NOMO-1 (cell line): ENCODE results near the gene STMP1.

ENCODE experiments used
- DNase-seq, 2 experiments: peaks; one replicate each; lab custom pipeline; 2025; ENCODE audit not compliant: unreplicated experiment in 2 of 2; lab: John Stamatoyannopoulos, UW

Gene STMP1

DNA sequence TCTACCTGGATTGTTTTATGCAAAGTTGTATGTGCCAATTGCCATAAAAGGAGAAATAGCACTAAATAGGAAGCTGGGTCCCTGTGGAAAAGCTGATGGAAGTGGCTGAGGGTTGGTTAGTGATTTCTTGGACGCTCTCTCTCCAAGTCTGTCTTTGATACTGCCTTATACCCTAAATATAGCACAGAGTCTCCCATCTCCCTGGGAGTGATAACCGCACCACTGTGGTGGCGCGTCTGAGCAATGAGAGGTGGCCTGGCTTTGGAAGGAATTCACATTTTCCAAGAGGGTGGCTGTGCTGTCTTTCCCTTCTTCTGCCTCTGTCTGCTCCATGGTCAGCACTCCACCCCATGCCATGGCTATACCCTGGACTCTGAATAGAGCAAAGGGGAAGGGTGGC is 31.2 kb downstream of the STMP1 start:
- DNase-seq: no peak

DNA sequence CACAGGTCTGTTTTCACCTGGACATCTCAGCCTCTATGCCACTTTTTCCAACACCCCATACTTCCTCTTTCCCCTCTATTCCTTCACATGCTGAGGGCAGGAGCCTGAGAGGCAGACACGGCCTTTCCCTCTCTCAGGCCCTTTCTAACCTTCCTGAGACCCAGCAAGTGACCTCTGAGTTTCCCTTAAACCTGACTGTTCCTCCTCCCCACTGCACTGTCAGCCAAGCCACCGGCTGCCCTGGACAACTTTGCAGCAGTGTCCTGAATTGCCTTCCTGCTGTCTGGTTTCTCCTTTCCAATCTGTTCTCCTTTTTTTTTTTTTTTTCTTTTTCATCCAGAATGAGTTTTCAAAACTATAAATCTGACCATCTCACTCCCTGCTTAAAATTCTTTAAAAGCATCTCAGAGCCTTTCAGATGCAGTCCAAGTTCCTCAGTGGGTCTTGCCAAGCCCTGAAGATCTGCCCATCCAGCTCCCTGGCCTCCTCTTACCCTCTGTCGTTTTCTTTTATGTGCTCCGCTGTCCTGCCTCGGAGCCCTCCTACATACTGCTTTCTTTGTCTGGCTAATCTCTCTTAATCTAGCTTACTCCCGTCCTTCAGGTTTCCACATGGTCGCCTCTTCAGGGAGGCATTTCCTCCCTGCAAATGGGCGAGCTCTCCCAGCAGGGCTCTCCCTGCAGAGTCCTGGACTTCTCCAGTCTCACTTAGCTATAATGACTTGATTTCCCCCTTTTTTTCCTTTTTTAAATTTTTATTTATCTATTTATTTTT is 35.1 kb downstream of the STMP1 start:
- DNase-seq: no peak

DNA sequence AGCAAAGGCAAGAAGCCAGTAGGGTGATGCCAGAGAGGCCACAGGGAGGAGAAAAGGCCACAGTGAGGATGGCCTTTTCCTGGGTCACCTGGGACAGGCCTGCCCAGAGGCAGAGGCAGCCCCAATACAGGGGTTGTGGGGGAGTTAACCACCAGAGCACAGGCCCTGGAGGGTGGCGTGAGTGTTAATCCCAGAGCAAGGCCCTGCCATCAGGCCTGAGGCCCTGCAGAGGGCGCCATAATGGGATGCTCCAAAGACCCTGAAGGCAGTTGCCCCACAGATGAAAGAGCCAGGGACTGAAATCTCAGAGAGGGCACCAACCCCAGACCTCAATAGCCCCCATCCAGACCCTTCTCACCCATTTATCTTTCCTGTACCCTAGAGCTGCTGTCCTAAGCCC is 41.8 kb downstream of the STMP1 start:
- DNase-seq: no peak

GRCh38 chr7:135704698-135705097 is 42.4 kb downstream of the STMP1 start:
- DNase-seq: no peak

DNA sequence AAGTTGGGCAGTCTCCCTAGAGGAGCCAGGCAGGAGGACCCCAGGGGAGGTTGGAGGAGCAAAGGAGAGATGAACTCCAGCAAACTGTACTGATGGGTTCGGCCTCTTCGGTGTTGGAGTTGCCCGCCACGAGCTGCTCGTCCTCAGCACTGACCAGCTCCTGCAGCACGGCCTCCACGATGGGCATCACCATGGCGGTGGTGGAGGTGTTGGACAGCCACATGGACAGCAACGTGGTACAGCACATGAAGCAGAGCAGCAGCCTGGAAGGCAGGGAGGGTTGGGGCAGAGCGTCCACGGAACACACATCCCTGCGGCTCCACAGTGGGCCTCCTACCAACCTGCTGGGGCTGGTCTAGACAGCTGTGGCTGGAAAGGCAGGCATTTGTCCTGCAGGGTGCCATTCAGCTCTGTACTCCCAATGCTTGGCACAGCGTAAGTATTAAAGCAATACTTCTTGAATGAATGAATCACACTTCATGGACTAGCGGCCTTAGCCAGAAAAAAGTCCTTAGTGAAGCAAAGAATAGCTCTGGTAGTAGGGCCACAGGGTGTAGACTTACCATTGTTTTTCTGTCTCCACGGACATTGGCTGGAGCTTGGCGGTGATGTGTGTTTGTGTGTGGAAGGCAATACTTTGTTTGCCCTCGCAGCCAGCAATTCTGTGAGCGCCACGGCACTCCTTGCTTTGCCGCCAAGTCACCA is 43.9 kb downstream of the STMP1 start:
- DNase-seq: no peak

GRCh38 chr7:135706858-135707569 is 44.7 kb downstream of the STMP1 start:
- DNase-seq: no peak

GRCh38 chr7:135707570-135707966 is 45.3 kb downstream of the STMP1 start:
- no peak for DNase-seq

DNA sequence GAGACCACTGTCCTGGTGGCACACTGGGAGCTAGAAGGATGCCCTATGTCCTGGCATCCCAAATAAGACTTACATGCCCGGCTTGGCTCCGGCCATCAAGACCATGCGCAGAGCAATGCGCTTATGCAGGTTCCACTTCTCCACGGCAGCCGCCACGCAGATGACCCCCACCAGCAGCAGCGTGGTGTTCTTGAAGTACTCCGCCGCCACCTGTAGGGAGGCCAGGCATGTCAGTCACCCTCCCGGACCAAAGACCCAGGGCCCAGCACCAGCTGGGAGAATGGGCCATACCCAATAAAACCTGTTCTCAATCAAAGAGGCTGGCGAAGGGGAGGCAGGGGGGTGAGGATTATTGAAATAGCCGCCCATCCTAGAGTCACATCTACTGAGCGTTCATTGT is 45.7 kb downstream of the STMP1 start:
- no peak for DNase-seq

GRCh38 chr7:135709508-135709907 is 47.2 kb downstream of the STMP1 start:
- DNase-seq: no peak

DNA sequence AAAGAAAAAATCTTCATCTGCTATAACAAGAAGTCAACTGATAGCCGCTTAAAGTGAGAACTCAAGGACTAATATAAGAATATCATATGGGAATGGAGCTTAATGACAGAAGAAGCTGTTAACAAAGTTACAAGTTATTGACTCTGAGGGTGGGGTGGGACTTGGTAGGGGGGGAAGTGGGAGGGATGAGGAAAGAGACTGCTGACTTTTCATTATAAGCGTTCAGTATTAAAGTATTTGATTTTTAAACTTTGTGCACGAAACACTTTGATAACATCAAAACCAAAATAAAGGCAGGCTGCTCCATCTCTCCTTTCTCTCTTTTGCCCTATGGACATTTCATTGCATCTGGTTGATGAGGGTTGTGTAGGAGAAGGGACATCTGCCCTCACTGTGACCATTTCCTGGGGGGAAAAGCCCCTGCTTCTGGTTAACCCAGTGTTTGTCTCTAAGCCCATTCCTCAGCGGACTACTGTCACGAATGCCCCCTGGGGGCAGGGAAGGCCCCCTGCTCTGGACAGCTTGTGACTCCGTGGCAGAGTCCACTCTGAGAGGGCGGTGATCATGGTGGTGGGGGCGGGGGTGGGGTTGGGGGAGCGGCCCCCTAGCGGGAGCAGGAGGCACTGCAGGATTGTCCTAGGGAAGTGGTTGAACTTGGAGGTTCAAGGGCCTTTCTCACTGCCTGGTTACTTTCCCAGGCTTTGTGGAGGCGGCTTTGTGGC is 48.3 kb downstream of the STMP1 start:
- no peak for DNase-seq

DNA sequence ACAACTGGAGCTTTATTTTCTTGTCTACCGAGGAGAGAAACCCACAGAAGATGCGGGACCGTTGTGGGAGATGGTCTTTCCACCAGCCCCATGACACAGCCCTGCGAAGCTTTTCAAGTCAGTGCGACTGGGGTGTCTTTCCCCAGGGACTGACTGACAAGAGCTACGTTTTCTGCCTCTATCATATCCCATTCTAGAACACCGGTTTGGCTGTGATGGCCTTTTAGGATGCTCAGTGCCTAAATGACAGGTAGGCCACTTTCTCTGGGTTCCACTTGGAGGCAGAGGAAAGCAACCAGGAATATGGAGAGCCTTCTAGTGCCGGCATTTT is 48.8 kb downstream of the STMP1 start:
- no peak for DNase-seq

- DNase-seq: no peak
Measured at GRCh38 chr7:135712182-135712782, 50.0 kb downstream of the STMP1 start.

DNA sequence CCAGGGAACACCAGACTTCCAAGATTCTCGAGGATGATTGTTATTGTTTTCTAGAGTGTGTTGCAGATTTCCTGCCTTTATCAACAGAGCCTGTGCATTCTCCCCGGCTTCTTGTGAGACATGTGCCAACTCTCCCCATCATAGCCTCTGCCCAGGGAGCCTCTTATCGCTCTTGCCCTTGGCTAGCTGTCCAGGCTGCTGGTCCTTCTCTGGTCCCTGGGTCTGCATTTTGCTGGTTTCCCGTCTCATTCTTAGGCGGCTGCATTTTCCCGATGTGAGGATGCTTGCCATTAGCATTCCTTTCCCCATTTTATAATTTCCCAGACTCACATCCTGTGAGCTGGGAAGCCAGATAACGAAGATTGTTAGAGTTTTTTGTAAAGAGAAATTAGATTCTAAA is 50.5 kb downstream of the STMP1 start:
- no peak for DNase-seq

DNA sequence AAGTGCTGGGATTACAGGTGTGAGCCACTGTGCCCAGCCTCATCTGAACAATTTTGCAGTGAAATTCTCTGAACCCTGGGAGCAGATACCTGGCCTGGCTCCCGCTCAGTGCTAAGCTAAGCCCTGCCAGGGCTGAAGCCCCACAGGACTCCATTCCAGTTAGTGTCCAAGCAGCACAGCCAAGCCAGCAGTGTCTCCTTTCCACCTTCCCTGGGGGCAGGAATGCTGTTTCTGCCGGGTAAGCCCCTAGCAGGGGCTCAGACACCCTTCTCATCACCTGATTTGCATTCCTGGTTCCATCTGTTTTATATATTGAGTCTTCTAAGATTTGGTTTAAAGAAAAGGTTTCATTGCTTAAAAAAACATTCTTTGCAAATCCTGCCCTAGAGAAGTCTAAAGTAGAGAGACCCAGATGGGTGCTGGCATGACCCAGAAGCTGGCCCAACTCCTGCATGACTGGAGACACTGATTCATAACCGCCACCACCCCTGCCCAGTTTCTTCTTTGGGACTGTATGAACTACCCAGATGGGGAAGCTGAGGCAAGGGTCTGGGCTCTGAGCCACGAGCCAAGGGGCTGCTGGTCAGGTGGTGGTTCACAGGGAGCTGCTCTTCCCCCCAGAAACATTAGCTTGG is 51.6 kb downstream of the STMP1 start:
- DNase-seq: no peak

- DNase-seq: no peak
Measured at GRCh38 chr7:135714534-135715009, 52.3 kb downstream of the STMP1 start.

GRCh38 chr7:135715055-135715522 is 52.8 kb downstream of the STMP1 start:
- no peak for DNase-seq

DNA sequence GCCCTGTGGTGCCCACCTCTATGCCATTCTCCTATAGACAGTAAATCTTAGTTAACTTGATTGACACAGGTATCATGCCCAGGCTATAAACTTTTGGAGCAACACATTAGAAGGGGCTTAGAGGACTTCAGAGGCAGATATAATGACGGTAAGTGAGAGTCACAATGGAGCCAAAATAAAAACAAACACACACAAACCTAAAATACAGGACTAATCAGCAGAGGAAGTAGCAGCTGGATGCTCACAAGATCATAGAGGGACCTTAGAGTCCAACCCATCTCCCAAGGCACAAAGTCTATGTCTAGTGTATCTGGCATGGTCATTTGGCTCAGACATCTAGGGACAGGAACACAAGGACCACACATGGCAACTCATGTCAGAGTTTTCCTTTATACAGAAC is 53.4 kb downstream of the STMP1 start:
- no peak for DNase-seq

- DNase-seq: no peak
Measured at GRCh38 chr7:135716677-135717238, 54.4 kb downstream of the STMP1 start.

GRCh38 chr7:135717693-135718092 is 55.4 kb downstream of the STMP1 start:
- no peak for DNase-seq

DNA sequence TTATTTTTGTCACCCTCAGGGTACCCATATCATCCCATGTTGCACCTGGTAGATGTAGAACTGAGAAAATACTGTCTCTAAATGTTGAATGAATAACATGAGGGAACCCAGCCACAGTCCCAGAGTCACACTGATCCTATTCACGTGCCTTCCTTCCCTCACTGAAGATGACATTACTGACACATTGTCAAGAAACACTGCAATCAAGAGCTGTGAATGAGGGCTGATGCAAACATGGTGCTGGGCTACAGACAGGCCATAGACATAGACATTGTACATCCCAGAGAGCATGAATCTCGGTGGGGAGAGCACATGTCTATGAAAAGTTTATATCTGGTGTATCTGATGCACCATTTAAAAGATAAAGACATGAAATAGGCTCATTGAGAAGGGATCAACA is 55.9 kb downstream of the STMP1 start:
- DNase-seq: no peak
